Adipocyte (in vitro differentiated cells): ENCODE measurements around the gene ZBTB21.
A peak's percentile ranks its signal among the peaks of the same experiment; 100 is the strongest.
"Not testable (repeated sequence)": the region's sequence is repeated elsewhere in the genome, so short reads cannot be mapped to it uniquely, and the experiment has no call there.

Source experiments
- DNase-seq: peaks from one replicate; pipeline ENCODE4 v3.0.0-alpha.2; 2015; ENCODE audit warnings: low read depth
- H3K27me3 ChIP-seq: replicated peaks from 2 replicates; pipeline ENCODE4 v1.7.0; 2013; ENCODE audit warnings: mild to moderate bottlenecking, low read length, moderate library complexity; ENCODE audit not compliant: control insufficient read depth, insufficient read depth
- H3K36me3 ChIP-seq: 2 replicates; pipeline ENCODE4 v1.7.0; 2013; ENCODE audit warnings: low read length, mild to moderate bottlenecking, moderate library complexity; ENCODE audit not compliant: control insufficient read depth, insufficient read depth, severe bottlenecking
- H3K4me1 ChIP-seq: 2 replicates; pipeline ENCODE4 v1.7.0; 2013; ENCODE audit warnings: mild to moderate bottlenecking, low read length, moderate library complexity; ENCODE audit not compliant: control insufficient read depth, insufficient read depth
- H3K4me3 ChIP-seq: 2 replicates; pipeline ENCODE4 v1.7.0; 2013; ENCODE audit warnings: mild to moderate bottlenecking, low read length, moderate library complexity
- H3K9ac ChIP-seq: 2 replicates; pipeline ENCODE4 v1.7.0; 2013; ENCODE audit warnings: mild to moderate bottlenecking, low read length, moderate library complexity
- H3K9me3 ChIP-seq: 2 replicates; pipeline ENCODE4 v1.7.0; 2013; ENCODE audit warnings: mild to moderate bottlenecking, low read length, moderate library complexity; ENCODE audit not compliant: control insufficient read depth

Gene ZBTB21

GRCh38 chr21:41965461-41966013 lies 44.6 kb downstream of the ZBTB21 start:
- Histone ChIP-seq H3K36me3 (no peaks in the 10 kb centered on the region), H3K4me1 (no peaks in the 10 kb centered on the region), H3K27me3 (peaks cover 4% of the 10 kb centered on the region), H3K9ac (no peak overlapping the region), H3K9me3 (no peaks in the 10 kb centered on the region), H3K4me3 (no peak overlapping the region)
- no peak for DNase-seq

GRCh38 chr21:41965045-41965444 lies 45.1 kb downstream of the ZBTB21 start:
- no peak for DNase-seq
- Histone ChIP-seq H3K9me3 (no peaks in the 10 kb centered on the region), H3K4me3 (no peak overlapping the region), H3K9ac (no peak overlapping the region), H3K36me3 (no peaks in the 10 kb centered on the region), H3K27me3 (peaks cover 4% of the 10 kb centered on the region), H3K4me1 (no peaks in the 10 kb centered on the region)

GRCh38 chr21:41964171-41964570 lies 46.0 kb downstream of the ZBTB21 start:
- Histone ChIP-seq H3K4me1 (no peaks in the 10 kb centered on the region), H3K9me3 (no peaks in the 10 kb centered on the region), H3K9ac (no peak overlapping the region), H3K4me3 (no peak overlapping the region), H3K36me3 (no peaks in the 10 kb centered on the region), H3K27me3 (peaks cover 4% of the 10 kb centered on the region)
- no peak for DNase-seq

- no peak for DNase-seq
- H3K4me3 ChIP-seq: no peak overlapping the region
- H3K9ac ChIP-seq: no peak overlapping the region
- H3K4me1 ChIP-seq: peaks cover 12% of the 10 kb centered on the region
- peaks cover 4% of the 10 kb centered on the region for H3K27me3 ChIP-seq
- H3K36me3 ChIP-seq: no peaks in the 10 kb centered on the region
- no peaks in the 10 kb centered on the region for H3K9me3 ChIP-seq
These were observed 47.7 kb downstream of the ZBTB21 start for GRCh38 chr21:41962425-41962966.

- Histone ChIP-seq H3K9ac (no peak overlapping the region), H3K27me3 (peaks cover 4% of the 10 kb centered on the region), H3K4me1 (peaks cover 20% of the 10 kb centered on the region), H3K36me3 (no peaks in the 10 kb centered on the region), H3K4me3 (no peak overlapping the region), H3K9me3 (no peaks in the 10 kb centered on the region)
- DNase-seq: no peak
These were observed 48.4 kb downstream of the ZBTB21 start for GRCh38 chr21:41961753-41962152.

- no peaks in the 10 kb centered on the region for H3K9me3 ChIP-seq
- DNase-seq: no peak
- no peaks in the 10 kb centered on the region for H3K36me3 ChIP-seq
- peaks cover 4% of the 10 kb centered on the region for H3K27me3 ChIP-seq
- H3K4me1 ChIP-seq: peaks cover 21% of the 10 kb centered on the region
- H3K4me3 ChIP-seq: no peak overlapping the region
- no peak overlapping the region for H3K9ac ChIP-seq
These were observed 48.9 kb downstream of the ZBTB21 start for GRCh38 chr21:41961282-41961701.

- Histone ChIP-seq H3K9me3 (no peaks in the 10 kb centered on the region), H3K9ac (no peak overlapping the region), H3K4me3 (no peak overlapping the region), H3K27me3 (peaks cover 4% of the 10 kb centered on the region), H3K36me3 (no peaks in the 10 kb centered on the region), H3K4me1 (peaks cover 21% of the 10 kb centered on the region)
- DNase-seq: no peak
These were observed 49.8 kb downstream of the ZBTB21 start for GRCh38 chr21:41960386-41960785.

GRCh38 chr21:41959697-41960096 lies 50.5 kb downstream of the ZBTB21 start:
- H3K9ac ChIP-seq, H3K36me3 ChIP-seq, H3K27me3 ChIP-seq, DNase-seq, H3K9me3 ChIP-seq, H3K4me3 ChIP-seq: not testable (repeated sequence)
- H3K4me1 ChIP-seq: peaks cover 21% of the 10 kb centered on the region

- no peak overlapping the region for H3K4me3 ChIP-seq
- H3K27me3 ChIP-seq: peaks cover 4% of the 10 kb centered on the region
- no peak overlapping the region for H3K9ac ChIP-seq
- no peaks in the 10 kb centered on the region for H3K9me3 ChIP-seq
- DNase-seq: no peak
- no peaks in the 10 kb centered on the region for H3K36me3 ChIP-seq
- H3K4me1 ChIP-seq: peaks cover 24% of the 10 kb centered on the region
These were observed 51.1 kb downstream of the ZBTB21 start for GRCh38 chr21:41958886-41959563.

GRCh38 chr21:41957991-41958766 lies 52.0 kb downstream of the ZBTB21 start:
- H3K9ac ChIP-seq: peak overlapping the region; percentile 47
- H3K27me3 ChIP-seq: peaks cover under 1% of the 10 kb centered on the region
- DNase-seq: peak; percentile 72
- no peaks in the 10 kb centered on the region for H3K36me3 ChIP-seq
- no peak overlapping the region for H3K4me3 ChIP-seq
- no peaks in the 10 kb centered on the region for H3K9me3 ChIP-seq
- H3K4me1 ChIP-seq: peaks cover 24% of the 10 kb centered on the region
